Stomach smooth muscle (tissue), 2 donors: ENCODE measurements around the gene CNTN5.

Source experiments
- H3K27ac ChIP-seq: one replicate; pipeline ENCODE4 v1.7.0; 2013; ENCODE audit warnings: mild to moderate bottlenecking, low read length, inconsistent platforms
- H3K27me3 ChIP-seq, 2 donors: one replicate each; pipeline ENCODE4 v1.7.0; 2013; ENCODE audit warnings: low read length in 2 of 2; ENCODE audit not compliant: insufficient read depth in 2 of 2, control insufficient read depth in 1 of 2
- H3K36me3 ChIP-seq, 2 donors: one replicate each; pipeline ENCODE4 v1.7.0; 2013; ENCODE audit warnings: low read length in 2 of 2; ENCODE audit not compliant: control insufficient read depth in 2 of 2, insufficient read depth in 2 of 2
- H3K4me1 ChIP-seq: one replicate; pipeline ENCODE4 v1.7.0; 2013; ENCODE audit warnings: low read length; ENCODE audit not compliant: control insufficient read depth, insufficient read depth
- H3K4me3 ChIP-seq, 2 donors: one replicate each; pipeline ENCODE4 v1.7.0; 2013; ENCODE audit warnings: low read length in 2 of 2
- H3K9ac ChIP-seq, 2 donors: one replicate each; pipeline ENCODE4 v1.7.0; 2013; ENCODE audit warnings: low read length in 2 of 2, mild to moderate bottlenecking in 1 of 2
- H3K9me3 ChIP-seq, 2 donors: one replicate each; pipeline ENCODE4 v1.7.0; 2013; ENCODE audit warnings: low read length in 2 of 2; ENCODE audit not compliant: control insufficient read depth in 2 of 2
- donor health status: healthy.
- donor health status: Pancreatic carcinoma.

The CNTN5 gene

GRCh38 chr11:100177651-100178050 lies 1156.9 kb downstream of the CNTN5 start:
- no peaks in the 10 kb centered on the region for H3K36me3 ChIP-seq
- no peaks in the 10 kb centered on the region for H3K4me1 ChIP-seq
- no peak overlapping the region for H3K4me3 ChIP-seq
- no peaks in the 10 kb centered on the region for H3K9me3 ChIP-seq
- H3K27me3 ChIP-seq = no peaks in the 10 kb centered on the region
- H3K27ac ChIP-seq = no peak overlapping the region
- H3K9ac ChIP-seq = no peak overlapping the region

- Histone ChIP-seq H3K4me3 (no peak overlapping the region), H3K27ac (no peak overlapping the region), H3K9me3 (no peaks in the 10 kb centered on the region), H3K4me1 (no peaks in the 10 kb centered on the region), H3K9ac (no peak overlapping the region), H3K27me3 (no peaks in the 10 kb centered on the region), H3K36me3 (no peaks in the 10 kb centered on the region)
Measured at GRCh38 chr11:100182350-100182749, 1161.6 kb downstream of the CNTN5 start.

GRCh38 chr11:100182927-100183326 lies 1162.2 kb downstream of the CNTN5 start:
- Histone ChIP-seq H3K9me3 (no peaks in the 10 kb centered on the region), H3K9ac (no peak overlapping the region), H3K27me3 (no peaks in the 10 kb centered on the region), H3K4me3 (no peak overlapping the region), H3K4me1 (no peaks in the 10 kb centered on the region), H3K36me3 (no peaks in the 10 kb centered on the region), H3K27ac (no peak overlapping the region)

- Histone ChIP-seq H3K36me3 (no peaks in the 10 kb centered on the region), H3K27ac (no peak overlapping the region), H3K27me3 (no peaks in the 10 kb centered on the region), H3K4me3 (no peak overlapping the region), H3K9me3 (no peaks in the 10 kb centered on the region), H3K4me1 (no peaks in the 10 kb centered on the region), H3K9ac (no peak overlapping the region)
Measured at GRCh38 chr11:100185588-100185987, 1164.8 kb downstream of the CNTN5 start.

- no peak overlapping the region for H3K4me3 ChIP-seq
- no peak overlapping the region for H3K9ac ChIP-seq
- no peaks in the 10 kb centered on the region for H3K27me3 ChIP-seq
- no peaks in the 10 kb centered on the region for H3K4me1 ChIP-seq
- H3K36me3 ChIP-seq = no peaks in the 10 kb centered on the region
- H3K9me3 ChIP-seq = no peaks in the 10 kb centered on the region
- H3K27ac ChIP-seq = no peak overlapping the region
Measured at GRCh38 chr11:100188137-100188783, 1167.5 kb downstream of the CNTN5 start.

GRCh38 chr11:100190395-100190794 lies 1169.6 kb downstream of the CNTN5 start:
- Histone ChIP-seq H3K27me3 (no peaks in the 10 kb centered on the region), H3K9me3 (no peaks in the 10 kb centered on the region), H3K9ac (no peak overlapping the region), H3K4me3 (no peak overlapping the region), H3K4me1 (no peaks in the 10 kb centered on the region), H3K36me3 (no peaks in the 10 kb centered on the region), H3K27ac (no peak overlapping the region)

- H3K9me3 ChIP-seq = no peaks in the 10 kb centered on the region
- H3K4me1 ChIP-seq = no peaks in the 10 kb centered on the region
- H3K9ac ChIP-seq = no peak overlapping the region
- no peaks in the 10 kb centered on the region for H3K27me3 ChIP-seq
- H3K27ac ChIP-seq = no peak overlapping the region
- H3K36me3 ChIP-seq = no peaks in the 10 kb centered on the region
- H3K4me3 ChIP-seq = no peak overlapping the region
Measured at GRCh38 chr11:100192181-100192580, 1171.4 kb downstream of the CNTN5 start.

- H3K9ac ChIP-seq = no peak overlapping the region
- no peaks in the 10 kb centered on the region for H3K27me3 ChIP-seq
- no peak overlapping the region for H3K27ac ChIP-seq
- no peaks in the 10 kb centered on the region for H3K36me3 ChIP-seq
- no peak overlapping the region for H3K4me3 ChIP-seq
- H3K4me1 ChIP-seq = no peaks in the 10 kb centered on the region
- no peaks in the 10 kb centered on the region for H3K9me3 ChIP-seq
Measured at GRCh38 chr11:100203789-100204188, 1183.0 kb downstream of the CNTN5 start.

GRCh38 chr11:100205926-100206325 lies 1185.2 kb downstream of the CNTN5 start:
- H3K4me1 ChIP-seq = no peaks in the 10 kb centered on the region
- H3K36me3 ChIP-seq = no peaks in the 10 kb centered on the region
- H3K4me3 ChIP-seq = no peak overlapping the region
- no peaks in the 10 kb centered on the region for H3K9me3 ChIP-seq
- no peak overlapping the region for H3K9ac ChIP-seq
- no peak overlapping the region for H3K27ac ChIP-seq
- no peaks in the 10 kb centered on the region for H3K27me3 ChIP-seq

- no peaks in the 10 kb centered on the region for H3K4me1 ChIP-seq
- H3K36me3 ChIP-seq = no peaks in the 10 kb centered on the region
Measured at GRCh38 chr11:100208207-100208606, 1187.5 kb downstream of the CNTN5 start.

GRCh38 chr11:100214791-100215190 lies 1194.0 kb downstream of the CNTN5 start:
- no peak overlapping the region for H3K27ac ChIP-seq
- H3K9ac ChIP-seq = no peak overlapping the region
- no peaks in the 10 kb centered on the region for H3K36me3 ChIP-seq
- H3K9me3 ChIP-seq = no peaks in the 10 kb centered on the region
- no peaks in the 10 kb centered on the region for H3K27me3 ChIP-seq
- H3K4me3 ChIP-seq = no peak overlapping the region
- H3K4me1 ChIP-seq = no peaks in the 10 kb centered on the region

More at GRCh38 chr11:100208207-100208606, 1187.5 kb downstream of the CNTN5 start:
- Histone ChIP-seq H3K27ac (no peak overlapping the region), H3K4me3 (no peak overlapping the region), H3K27me3 (no peaks in the 10 kb centered on the region), H3K9ac (no peak overlapping the region), H3K9me3 (no peaks in the 10 kb centered on the region)
